HepG2 (cell line): ENCODE data around the gene ZG16B. TPM values are rescaled to one million over a fixed set of nuclear protein-coding genes. Genes with fewer than 3 reads are reported as not detected.

ENCODE experiments used
- ARID5B ChIP-seq: IDR thresholded peaks from 2 replicates; pipeline ENCODE4 v1.4.0; 2020; ENCODE audit warnings: mild to moderate bottlenecking, missing genetic modification reagents
- CAMTA2 ChIP-seq: sonication (generic); formaldehyde crosslinking; IDR thresholded peaks from 2 replicates; pipeline ENCODE4 v1.4.0; 2020; ENCODE audit warnings: mild to moderate bottlenecking, missing genetic modification reagents, borderline replicate concordance
- ELF3 ChIP-seq: IDR thresholded peaks from 2 replicates; pipeline ENCODE4 v1.6.1; 2016; ENCODE audit warnings: missing genetic modification reagents, missing compliant biosample characterization
- ISL2 ChIP-seq: sonication (generic); formaldehyde crosslinking; IDR thresholded peaks from 2 replicates; pipeline ENCODE4 v1.5.0; 2020; ENCODE audit warnings: missing genetic modification reagents
- NCOA2 ChIP-seq: sonication (generic); formaldehyde crosslinking; IDR thresholded peaks from 2 replicates; pipeline ENCODE4 v1.8.0; 2022; ENCODE audit warnings: inconsistent platforms
- PREB ChIP-seq: sonication (generic); formaldehyde crosslinking; IDR thresholded peaks from 2 replicates; pipeline ENCODE4 v1.4.0; 2020; ENCODE audit warnings: missing genetic modification reagents
- SRSF9 ChIP-seq: fragments of 200-400 bp; formaldehyde crosslinking; IDR thresholded peaks from 2 replicates; pipeline ENCODE4 v1.6.1; 2018; ENCODE audit warnings: borderline replicate concordance, mild to moderate bottlenecking, low read depth, low read length; ENCODE audit not compliant: insufficient read depth, poor library complexity, severe bottlenecking
- WIZ ChIP-seq: sonication (generic); formaldehyde crosslinking; IDR thresholded peaks from 2 replicates; pipeline ENCODE4 v1.5.1; 2020; ENCODE audit warnings: mild to moderate bottlenecking, missing genetic modification reagents
- ZNF407 ChIP-seq: sonication (generic); formaldehyde crosslinking; IDR thresholded peaks from one replicate; pipeline ENCODE4 v1.5.1; 2020; ENCODE audit warnings: mild to moderate bottlenecking, missing genetic modification reagents; ENCODE audit errors: not compliant biosample characterization
- polyA plus RNA-seq, 8 experiments: library from polyadenylated mRNA; depleted of rRNA in 3 of 8; stranded (reverse) in 7 of 8; unstranded in 1 of 8; fragments of >200 nt; fragmentation: Illumina TruSeq in 4 of 8; extraction: Trizol in 4 of 8; gene quantifications; 2 replicates each; pipeline versions ENCODE4 v1.2.1 to v1.2.3, GENCODE V29; 2011 to 2016; ENCODE audit warnings: low read depth in 4 of 8, missing spikeins in 1 of 8, mixed read lengths in 1 of 8; ENCODE audit not compliant: insufficient read depth in 1 of 8
- total RNA-seq, 5 experiments: library from RNA; depleted of rRNA; stranded (reverse); fragments of >200 nt; fragmentation: Illumina TruSeq; extraction: Trizol; gene quantifications; 2 replicates each; pipeline ENCODE4 v1.2.3, GENCODE V29; 2016; ENCODE audit warnings: low read depth in 1 of 5

The ZG16B gene
- total and polyA plus RNA-seq, 2 of the 13 experiments (the other 11 are each of a cell fraction or from before 2014, with no cell fraction given) = 1.5 to 11.3 TPM

- TF ChIP-seq ZNF407 (no peak), NCOA2 (CRISPR knock-in tag) (no peak), WIZ (no peak), ELF3 (CRISPR knock-in tag) (no peak), SRSF9 (no peak), CAMTA2 (no peak), ISL2 (CRISPR knock-in tag) (no peak), PREB (CRISPR knock-in tag) (no peak), ARID5B (CRISPR knock-in tag) (no peak)
These were observed 23.8 kb upstream of the ZG16B start (continued) for GRCh38 chr16:2806286-2806685.
